ENCODE measurements around the gene STK38.

STK38 gene

DNA sequence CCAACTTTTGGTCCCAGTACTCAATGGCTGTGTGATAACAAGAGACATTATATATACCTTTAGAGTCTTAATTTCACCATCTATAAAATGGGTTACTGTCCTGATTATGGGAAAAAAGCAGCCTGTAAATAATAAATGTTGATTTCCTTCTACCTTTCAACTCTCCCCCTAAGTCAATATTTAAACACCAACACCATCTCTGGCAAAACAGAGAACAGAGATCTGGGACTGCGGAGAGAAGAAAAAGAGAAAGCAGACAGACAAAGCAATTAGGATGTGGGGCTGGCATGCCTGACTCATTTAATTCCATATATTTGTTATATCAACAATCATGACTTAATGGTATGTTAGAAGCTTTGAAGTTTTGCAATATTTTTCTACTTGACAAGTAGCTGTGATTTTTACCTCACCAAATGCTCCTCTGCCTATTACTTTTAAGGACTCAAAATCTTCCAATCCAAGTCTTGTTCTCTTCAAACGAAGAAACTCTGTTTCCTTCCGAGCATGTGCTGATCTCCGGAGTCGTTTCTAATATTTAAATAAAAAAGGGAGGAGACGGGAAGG is 23.3 kb downstream of the STK38 start:
- no peak for DNase-seq

GRCh38 chr6:36523451-36523850 is 23.8 kb downstream of the STK38 start:
- no peak for DNase-seq

- no peak for DNase-seq
These were observed 27.9 kb downstream of the STK38 start for GRCh38 chr6:36519352-36519751.

- DNase-seq, result no peak
These were observed 29.9 kb downstream of the STK38 start for GRCh38 chr6:36517408-36517807.

DNA sequence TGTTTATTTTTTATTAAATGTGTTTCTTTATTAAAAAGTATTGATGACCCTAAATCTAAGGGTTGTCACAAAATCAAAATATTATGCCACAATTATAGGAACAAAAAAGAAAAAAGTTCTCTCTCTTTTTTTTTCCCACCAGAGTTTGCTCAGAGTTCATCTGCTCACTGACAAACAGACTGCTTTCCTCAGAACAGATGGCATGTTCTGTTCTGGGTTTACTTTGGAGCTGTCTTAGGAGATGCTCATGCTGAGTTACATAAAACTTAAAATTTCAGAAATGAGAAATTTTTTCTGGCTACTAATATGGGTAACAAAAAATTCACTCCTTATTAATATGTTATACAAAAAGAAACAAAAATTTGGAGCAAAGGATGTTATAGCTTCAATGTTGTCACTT is 30.3 kb downstream of the STK38 start:
- no peak for DNase-seq

- DNase-seq, result no peak
These were observed 30.7 kb downstream of the STK38 start for GRCh38 chr6:36516559-36516958.

DNA sequence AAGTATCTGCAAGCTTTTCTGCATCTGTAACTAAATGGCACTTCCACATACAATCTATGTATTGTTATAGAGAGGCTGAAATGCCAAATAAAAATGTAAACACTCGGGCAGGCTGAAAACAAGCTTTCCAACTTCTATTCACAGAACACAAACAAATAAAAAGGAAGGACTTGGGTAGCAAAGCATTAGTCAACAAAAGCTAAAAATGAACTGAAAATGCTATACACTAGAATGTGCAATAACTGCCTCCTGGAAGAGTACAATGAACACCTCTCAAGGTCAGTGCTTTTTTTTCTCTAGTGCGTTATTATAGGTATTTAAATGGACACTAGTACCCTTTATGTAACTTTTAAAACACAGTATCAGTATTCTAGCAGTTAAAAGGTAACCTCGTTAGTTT is 31.4 kb downstream of the STK38 start:
- no peak for DNase-seq

DNA sequence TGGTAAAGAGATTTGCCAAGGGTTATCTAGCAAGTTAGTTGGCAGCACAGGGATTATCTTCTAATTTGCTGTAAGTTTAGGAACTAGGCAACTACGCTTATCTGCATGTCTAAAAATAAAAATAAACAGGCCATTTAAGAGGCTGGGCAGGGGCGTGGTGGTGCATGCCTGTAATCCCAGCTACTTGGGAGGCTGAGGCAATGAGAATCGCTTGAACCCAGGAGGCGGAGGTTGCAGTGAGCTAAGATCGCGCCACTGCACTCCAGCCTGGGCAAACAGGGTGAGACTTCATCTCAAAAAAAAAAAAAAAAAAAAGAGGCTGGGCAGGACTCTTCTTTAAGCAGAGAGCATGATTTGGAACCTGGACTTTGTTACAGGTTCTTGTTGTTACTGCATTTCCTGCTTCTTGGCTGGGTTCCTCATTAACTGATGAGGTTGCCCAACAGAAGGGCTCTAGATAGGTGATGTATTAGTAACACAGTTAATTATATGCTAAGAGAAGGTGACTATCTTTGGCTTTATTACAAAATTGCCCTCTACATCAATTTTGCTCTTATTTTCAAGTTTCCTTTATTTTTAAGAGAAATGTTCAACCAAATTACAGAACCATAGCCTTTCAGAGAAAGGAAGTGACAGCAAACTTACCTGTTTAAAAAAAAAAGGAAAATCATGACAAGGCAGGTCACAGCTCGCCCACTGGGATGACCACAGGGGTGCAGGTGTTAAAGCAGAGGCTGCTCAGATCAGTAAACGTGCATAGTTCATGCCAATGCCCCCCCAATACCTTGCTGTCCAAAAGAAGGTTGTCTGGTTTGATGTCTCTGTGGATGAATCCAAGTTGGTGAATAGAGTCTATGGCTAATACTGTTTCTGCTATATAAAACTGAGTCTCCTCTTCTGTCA is 32.5 kb downstream of the STK38 start:
- no peak for DNase-seq

- DNase-seq, result no peak
These were observed 36.9 kb downstream of the STK38 start for GRCh38 chr6:36510365-36510764.

DNA sequence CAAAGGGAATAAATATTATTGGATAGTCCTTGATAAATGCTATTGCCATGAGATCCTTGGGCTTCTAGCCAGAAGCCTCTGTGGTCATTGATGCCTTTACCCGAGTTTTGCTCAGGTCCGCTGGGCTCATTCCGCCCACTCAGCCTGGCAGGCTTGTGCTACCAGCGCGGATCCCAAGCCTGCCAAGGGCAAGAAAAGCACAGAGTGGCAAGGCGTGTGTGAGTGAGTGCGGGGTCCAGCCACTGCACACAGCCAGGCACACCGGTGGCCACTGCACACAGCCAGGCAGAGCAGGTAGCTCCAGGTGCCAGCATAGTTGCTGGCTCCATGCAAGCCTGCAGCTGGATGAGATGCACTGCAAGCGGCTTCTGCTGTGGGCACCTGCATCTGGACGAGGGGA is 38.7 kb downstream of the STK38 start:
- DNase-seq, result no peak

DNA sequence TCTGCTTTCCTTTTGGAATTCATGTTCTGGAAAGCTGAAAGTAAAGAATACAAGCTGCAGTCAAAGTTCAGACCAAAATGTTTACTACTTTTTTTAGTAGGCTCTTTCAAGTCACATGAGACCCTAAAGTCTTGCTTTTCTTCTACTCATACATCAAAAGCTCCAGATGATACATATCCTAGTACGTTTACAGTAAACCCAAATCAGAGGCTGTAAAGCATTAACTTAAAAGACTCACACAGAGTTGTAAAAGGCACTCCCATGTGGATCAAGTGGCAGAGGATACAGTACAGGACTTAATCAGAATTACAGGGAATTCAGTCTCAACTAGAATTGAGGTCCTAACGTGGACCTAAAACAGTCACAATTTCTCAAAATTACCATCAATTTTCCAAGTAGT is 40.7 kb downstream of the STK38 start:
- DNase-seq, result no peak

DNA sequence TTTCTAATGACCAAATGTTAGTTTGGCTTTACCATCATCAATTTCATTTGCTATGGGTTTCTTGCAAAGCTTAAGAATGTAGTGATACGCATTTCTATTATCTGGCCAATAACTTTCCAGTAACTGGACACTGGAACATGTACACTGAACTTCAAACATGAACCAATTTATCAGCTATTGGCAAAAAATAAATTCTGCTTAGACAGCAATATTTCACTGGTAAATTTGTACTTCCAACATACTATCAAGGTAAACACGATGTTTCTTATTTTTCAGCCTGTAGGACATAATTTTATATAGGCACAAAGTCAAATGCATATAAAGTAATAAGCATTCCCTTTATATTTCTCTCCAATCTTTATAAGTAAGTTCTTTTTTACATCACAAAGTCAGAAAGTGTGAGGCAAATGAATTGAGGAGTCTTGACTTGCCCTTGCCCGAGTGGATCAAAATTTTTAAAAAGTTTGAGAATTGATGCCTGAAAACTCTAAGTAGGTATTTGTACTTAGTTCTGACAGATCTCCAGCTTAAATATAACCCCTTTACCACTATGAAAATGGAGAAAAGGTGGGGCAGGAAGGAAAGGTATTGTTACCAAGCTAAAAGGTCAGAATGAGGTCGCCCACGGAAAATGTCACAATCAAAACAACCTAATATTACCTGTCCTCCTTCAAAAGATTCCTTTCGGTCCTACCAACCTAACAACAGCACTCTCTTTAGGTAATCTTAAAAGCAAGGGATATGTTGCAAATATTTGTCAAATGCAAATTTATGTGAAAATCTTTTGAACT is 41.3 kb downstream of the STK38 start:
- no peak for DNase-seq

GRCh38 chr6:36504982-36505381 is 42.3 kb downstream of the STK38 start:
- DNase-seq, result no peak

- DNase-seq, result no peak
These were observed 43.1 kb downstream of the STK38 start for GRCh38 chr6:36504181-36504580.

DNA sequence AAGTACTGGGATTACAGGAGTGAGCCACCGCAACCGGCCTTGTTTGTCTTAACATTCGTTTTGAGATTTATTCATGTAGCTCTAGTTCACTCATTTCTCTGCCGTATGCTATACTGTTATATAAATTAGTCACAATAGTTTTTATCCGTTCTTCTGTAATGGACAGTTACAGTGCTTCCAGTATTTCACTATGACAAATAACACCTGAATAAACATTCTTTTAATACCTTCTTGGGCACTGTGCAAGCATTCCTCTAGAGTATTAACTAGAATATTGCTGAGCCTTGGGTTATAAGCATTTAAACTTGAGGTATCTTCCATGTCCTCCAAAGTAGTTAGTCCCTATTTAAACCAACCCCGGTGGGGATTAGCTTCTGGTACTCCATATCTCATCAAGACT is 45.6 kb downstream of the STK38 start:
- no peak for DNase-seq

DNA sequence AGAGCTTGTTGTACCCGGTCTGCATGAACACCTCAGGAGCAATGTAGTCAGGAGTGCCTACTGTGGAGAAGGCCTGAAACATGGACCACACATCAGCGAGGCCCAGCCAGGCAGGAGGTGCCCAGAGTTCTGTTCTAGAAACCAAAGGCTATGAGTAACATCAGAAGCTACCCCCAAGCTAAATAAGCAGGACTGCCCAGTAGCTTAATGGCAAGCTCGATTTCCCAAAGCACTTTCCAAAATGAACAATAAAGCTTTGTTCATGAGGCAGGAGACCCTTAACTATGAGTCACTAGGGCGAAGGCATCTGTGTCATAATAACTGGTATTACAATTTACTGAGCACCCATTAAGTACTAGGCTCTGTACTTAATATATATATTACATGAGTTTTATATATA is 47.4 kb downstream of the STK38 start:
- DNase-seq, result no peak

DNA sequence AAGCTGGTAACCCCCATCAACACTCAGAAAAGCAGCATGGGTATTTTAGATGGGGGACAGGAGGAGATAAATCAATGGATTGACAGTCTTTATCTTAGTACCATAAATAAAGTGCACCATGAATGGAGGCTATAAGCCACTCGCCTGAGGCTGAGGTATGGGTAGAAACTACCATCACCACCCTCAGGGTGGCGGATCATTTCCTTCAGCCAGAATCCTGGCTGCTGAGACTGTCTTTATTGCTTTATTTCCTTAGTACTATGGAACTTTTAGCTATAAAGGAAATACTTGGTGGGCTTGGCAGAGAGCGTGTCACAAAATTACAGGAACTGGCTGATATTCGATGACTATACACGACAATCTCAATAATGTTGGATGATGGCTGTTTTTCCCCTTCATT is 52.2 kb downstream of the STK38 start:
- no peak for DNase-seq

GRCh38 chr6:36493859-36494258 is 53.4 kb downstream of the STK38 start:
- DNase-seq, result no peak

GRCh38 chr6:36493319-36493718 is 54.0 kb downstream of the STK38 start:
- DNase-seq, result no peak

GRCh38 chr6:36492621-36493020 is 54.7 kb downstream of the STK38 start:
- no peak for DNase-seq

- no peak for DNase-seq
These were observed 55.2 kb downstream of the STK38 start for GRCh38 chr6:36492092-36492491.

- DNase-seq, result no peak
These were observed 55.8 kb downstream of the STK38 start for GRCh38 chr6:36491378-36491965.
